Activated naive CD8-positive, alpha-beta T cell treated with anti-CD3 and anti-CD28 coated beads, Interleukin-2, amount 50 U/mL, for 24 hours (primary cell): Measurements from ENCODE around the gene THRSP.
A peak's percentile ranks its signal among the peaks of the same experiment; 100 is the strongest.
"Not testable (repeated sequence)": the region's sequence is repeated elsewhere in the genome, so short reads cannot be mapped to it uniquely, and the experiment has no call there.

ENCODE experiments used
- ATAC-seq: fragments of 150-1000 bp; cut with Tn5 transposase; one replicate; pipeline ENCODE4 v1.10.0; 2021
- DNase-seq: peaks from one replicate; pipeline ENCODE4 v3.0.0; 2021
- H3K27ac Mint-ChIP-seq: one replicate; pipeline ENCODE4 v1.8.0; 2021; ENCODE audit warnings: mild to moderate bottlenecking, mixed read lengths
- H3K27me3 Mint-ChIP-seq: one replicate; pipeline ENCODE4 v1.8.0; 2021; ENCODE audit warnings: mixed read lengths
- H3K36me3 Mint-ChIP-seq: one replicate; pipeline ENCODE4 v1.8.0; 2021; ENCODE audit warnings: low read depth, mixed read lengths
- H3K4me1 Mint-ChIP-seq: one replicate; pipeline ENCODE4 v1.8.0; 2021; ENCODE audit warnings: mixed read lengths
- H3K4me3 Mint-ChIP-seq: one replicate; pipeline ENCODE4 v1.8.0; 2021; ENCODE audit warnings: mild to moderate bottlenecking, moderate library complexity, mixed read lengths
- H3K9me3 Mint-ChIP-seq: one replicate; pipeline ENCODE4 v1.8.0; 2021; ENCODE audit warnings: mixed read lengths

Gene THRSP

DNA sequence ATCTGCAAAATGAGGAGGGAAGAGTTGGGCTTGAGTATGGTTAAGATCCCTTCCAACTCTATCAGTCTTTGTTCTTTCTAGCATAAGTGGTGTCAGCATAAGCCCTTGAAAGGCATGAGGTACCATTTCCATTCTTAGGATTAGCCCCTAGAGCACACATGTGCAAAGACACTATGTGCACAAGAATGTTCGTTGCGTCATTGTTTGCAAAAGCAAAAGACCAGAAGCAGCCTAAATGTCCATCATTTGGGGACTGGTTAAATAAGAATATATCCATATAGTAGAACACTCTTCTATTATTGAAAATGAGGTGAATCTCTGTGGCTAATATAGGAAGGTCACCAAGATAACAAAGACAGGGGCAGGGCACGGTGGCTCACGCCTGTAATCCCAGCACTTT lies 30.6 kb upstream of the THRSP start:
- H3K4me3 Mint-ChIP-seq: no peak overlapping the region
- H3K9me3 Mint-ChIP-seq: no peaks in the 10 kb centered on the region
- no peak for ATAC-seq
- no peaks in the 10 kb centered on the region for H3K36me3 Mint-ChIP-seq
- no peaks in the 10 kb centered on the region for H3K4me1 Mint-ChIP-seq
- H3K27me3 Mint-ChIP-seq: no peaks in the 10 kb centered on the region
- H3K27ac Mint-ChIP-seq: no peak overlapping the region
- no peak for DNase-seq

DNA sequence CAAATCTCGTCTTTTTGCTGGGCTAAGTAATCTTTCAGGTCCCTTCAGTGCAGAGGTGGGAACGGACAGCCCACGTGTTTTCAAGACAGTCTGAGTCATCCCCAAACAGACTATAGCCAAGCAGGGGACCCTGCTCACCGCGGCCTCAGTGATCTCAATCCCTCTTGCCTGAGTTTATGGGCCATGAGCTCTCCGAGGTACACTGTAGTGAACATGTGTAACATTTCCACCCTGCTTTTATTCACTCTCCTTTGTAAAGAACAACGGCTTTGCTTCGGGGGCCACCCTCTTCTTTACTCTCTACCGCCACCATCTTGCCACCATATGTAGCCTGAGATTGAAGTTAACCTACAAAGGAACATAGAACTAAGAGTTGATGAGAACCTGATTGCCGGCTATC lies 29.0 kb upstream of the THRSP start:
- DNase-seq (no peak), ATAC-seq (no peak)
- no peak overlapping the region for H3K4me3 Mint-ChIP-seq
- no peaks in the 10 kb centered on the region for H3K27me3 Mint-ChIP-seq
- no peaks in the 10 kb centered on the region for H3K9me3 Mint-ChIP-seq
- no peak overlapping the region for H3K27ac Mint-ChIP-seq
- H3K36me3 Mint-ChIP-seq: no peaks in the 10 kb centered on the region
- peaks cover 3% of the 10 kb centered on the region for H3K4me1 Mint-ChIP-seq

DNA sequence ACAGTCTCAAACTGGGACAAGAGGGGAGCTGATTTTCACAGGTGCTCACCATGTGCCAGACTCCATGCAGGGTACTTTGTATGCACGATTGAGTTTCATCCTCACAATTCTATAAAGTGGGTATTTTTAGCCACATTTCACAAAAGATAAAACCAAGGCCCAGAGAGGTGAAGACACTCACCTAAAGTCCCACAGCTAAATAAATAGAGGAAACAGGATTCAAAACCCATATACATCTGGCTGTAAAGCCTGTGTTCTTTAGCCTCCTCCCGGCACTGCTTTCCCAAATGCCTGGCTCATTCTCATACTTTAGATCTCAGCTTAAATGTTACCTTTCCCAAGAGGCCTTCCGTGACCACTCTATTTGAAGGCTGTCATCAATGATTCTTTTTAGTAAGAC lies 27.3 kb upstream of the THRSP start:
- peaks cover 17% of the 10 kb centered on the region for H3K4me1 Mint-ChIP-seq
- no peak overlapping the region for H3K4me3 Mint-ChIP-seq
- no peaks in the 10 kb centered on the region for H3K9me3 Mint-ChIP-seq
- H3K27ac Mint-ChIP-seq: no peak overlapping the region
- H3K27me3 Mint-ChIP-seq: no peaks in the 10 kb centered on the region
- no peak for ATAC-seq
- no peaks in the 10 kb centered on the region for H3K36me3 Mint-ChIP-seq
- DNase-seq: no peak

DNA sequence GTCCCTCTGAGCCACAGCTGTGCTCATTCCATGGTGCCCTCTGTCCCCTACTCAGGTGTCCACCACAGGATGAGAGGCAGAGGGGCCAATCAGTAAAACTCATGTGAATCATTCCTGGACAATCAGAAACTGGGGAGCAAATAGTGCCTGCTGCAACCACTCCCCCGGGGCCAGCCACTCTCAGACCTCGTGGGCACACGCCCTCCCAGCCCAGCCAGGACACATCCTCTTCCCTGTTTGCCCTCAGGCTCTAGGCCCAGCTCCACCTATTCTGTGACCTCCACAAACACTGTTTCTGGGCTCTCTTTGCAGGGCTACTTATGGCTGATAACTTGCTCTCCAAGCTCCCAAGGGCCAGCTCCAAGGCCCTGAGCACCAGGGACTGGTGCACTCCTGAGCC lies 26.6 kb upstream of the THRSP start:
- H3K4me1 Mint-ChIP-seq: peaks cover 19% of the 10 kb centered on the region
- no peaks in the 10 kb centered on the region for H3K36me3 Mint-ChIP-seq
- H3K9me3 Mint-ChIP-seq: no peaks in the 10 kb centered on the region
- ATAC-seq (no peak), DNase-seq (no peak)
- H3K27me3 Mint-ChIP-seq: no peaks in the 10 kb centered on the region
- no peak overlapping the region for H3K4me3 Mint-ChIP-seq
- H3K27ac Mint-ChIP-seq: no peak overlapping the region

- Mint-ChIP-seq H3K9me3 (no peaks in the 10 kb centered on the region), H3K4me1 (peaks cover 19% of the 10 kb centered on the region), H3K27me3 (no peaks in the 10 kb centered on the region), H3K27ac (no peak overlapping the region), H3K4me3 (no peak overlapping the region), H3K36me3 (no peaks in the 10 kb centered on the region)
- DNase-seq: no peak
- ATAC-seq: no peak
These were observed 25.6 kb upstream of the THRSP start for GRCh38 chr11:78037825-78038620.

DNA sequence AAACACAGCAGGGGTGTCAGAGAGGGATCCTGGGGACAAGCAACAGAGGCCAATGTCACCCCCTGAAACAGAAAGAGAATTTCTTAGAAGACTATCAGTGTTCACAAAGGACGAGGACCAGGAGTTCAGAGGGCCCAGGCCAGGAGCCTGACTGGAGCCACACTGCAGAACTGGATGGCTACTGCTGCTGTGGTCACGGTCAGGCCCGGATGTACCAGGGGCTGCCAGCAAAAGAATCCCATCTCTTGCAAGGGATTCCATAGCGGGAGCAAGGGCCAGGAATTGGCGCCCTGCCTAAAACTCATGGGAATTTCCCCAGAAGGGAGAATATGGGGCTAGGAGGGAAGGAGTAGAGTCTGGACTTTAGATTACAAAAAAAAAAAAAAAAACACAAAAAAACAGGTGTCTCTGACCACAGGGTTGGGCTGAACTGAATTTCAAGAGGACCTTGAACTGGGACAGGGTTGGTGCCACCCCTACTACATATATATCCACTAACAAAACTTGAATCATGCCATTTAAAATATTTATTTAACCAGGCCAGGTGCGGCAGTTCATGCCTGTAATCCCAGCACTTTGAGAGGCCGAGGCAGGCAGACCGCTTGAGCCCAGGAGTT lies 24.9 kb upstream of the THRSP start:
- Mint-ChIP-seq H3K27me3 (no peaks in the 10 kb centered on the region), H3K4me1 (peaks cover 19% of the 10 kb centered on the region), H3K27ac (no peak overlapping the region), H3K36me3 (no peaks in the 10 kb centered on the region), H3K9me3 (no peaks in the 10 kb centered on the region), H3K4me3 (no peak overlapping the region)
- ATAC-seq: no peak
- no peak for DNase-seq

DNA sequence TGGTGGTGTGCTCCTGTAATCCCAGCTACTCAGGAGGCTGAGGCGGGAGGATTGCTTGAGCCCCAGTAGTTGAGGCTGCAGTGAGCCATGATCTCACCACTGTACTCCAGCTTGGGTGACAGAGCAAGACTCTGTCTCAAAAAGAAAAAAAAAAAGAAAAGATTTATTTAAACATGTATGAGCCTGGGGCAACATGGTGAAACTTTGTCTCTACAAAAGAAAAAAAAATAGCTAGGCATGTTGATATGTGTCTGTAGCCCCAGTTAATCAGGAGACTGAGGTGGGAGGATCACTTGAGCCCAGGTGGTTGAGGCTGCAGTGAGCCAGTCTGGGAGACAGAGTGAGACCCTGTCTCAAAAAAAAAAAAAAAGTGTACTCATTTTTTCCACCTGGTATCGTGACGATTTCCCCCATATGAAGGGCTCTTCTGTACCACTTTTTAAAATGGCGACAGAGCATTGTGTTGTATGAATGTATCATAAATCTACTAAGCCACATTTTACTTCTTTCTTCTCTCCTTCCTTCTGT lies 24.2 kb upstream of the THRSP start:
- no peak for DNase-seq
- H3K4me1 Mint-ChIP-seq: peaks cover 19% of the 10 kb centered on the region
- H3K27me3 Mint-ChIP-seq: no peaks in the 10 kb centered on the region
- peak; percentile 56 for ATAC-seq
- H3K4me3 Mint-ChIP-seq: peak overlapping the region; percentile 60
- peak overlapping the region; percentile 96 for H3K27ac Mint-ChIP-seq
- H3K9me3 Mint-ChIP-seq: no peaks in the 10 kb centered on the region
- no peaks in the 10 kb centered on the region for H3K36me3 Mint-ChIP-seq

- Mint-ChIP-seq H3K27me3 (no peaks in the 10 kb centered on the region), H3K36me3 (no peaks in the 10 kb centered on the region), H3K4me3 (peak overlapping the region; percentile 60), H3K4me1 (peaks cover 19% of the 10 kb centered on the region), H3K9me3 (no peaks in the 10 kb centered on the region), H3K27ac (peak overlapping the region; percentile 96)
- DNase-seq: peak; percentile 49
- ATAC-seq: peak; percentile 87
These were observed 23.6 kb upstream of the THRSP start for GRCh38 chr11:78039919-78040671.

DNA sequence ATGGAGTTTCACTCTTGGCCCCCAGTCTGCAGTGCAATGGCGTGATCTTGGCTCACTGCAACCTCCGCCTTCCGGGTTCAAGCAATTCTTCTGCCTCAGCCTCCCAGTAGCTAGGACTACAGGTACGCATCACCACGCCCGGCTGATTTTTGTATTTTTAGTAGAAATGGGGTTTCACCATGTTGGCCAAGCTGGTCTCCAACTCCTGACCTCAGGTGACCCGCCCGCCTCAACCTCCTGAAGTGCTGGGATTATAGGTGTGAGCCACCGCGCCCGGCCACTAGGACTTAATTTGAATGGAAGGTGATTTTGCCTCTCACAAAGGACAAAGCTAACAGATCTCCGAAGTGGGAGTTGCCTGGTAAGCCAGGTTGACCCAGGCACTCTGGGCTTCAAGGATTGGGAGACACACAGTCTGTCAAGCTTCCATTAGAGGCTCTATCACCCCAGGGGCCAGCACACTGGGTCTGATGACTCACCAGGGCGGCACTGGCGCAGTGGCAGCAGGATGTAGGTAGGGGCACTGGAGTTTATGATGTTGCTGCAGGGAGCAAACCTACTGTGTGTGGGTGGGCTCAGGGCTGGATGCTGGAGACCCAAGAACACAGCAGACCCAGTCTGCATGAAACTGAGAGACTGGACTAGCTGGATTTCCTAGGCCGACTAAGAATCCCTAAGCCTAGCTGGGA lies 22.8 kb upstream of the THRSP start:
- no peaks in the 10 kb centered on the region for H3K27me3 Mint-ChIP-seq
- DNase-seq: peak; percentile 9
- peaks cover 22% of the 10 kb centered on the region for H3K4me1 Mint-ChIP-seq
- no peaks in the 10 kb centered on the region for H3K36me3 Mint-ChIP-seq
- no peaks in the 10 kb centered on the region for H3K9me3 Mint-ChIP-seq
- no peak overlapping the region for H3K4me3 Mint-ChIP-seq
- H3K27ac Mint-ChIP-seq: no peak overlapping the region
- no peak for ATAC-seq

GRCh38 chr11:78041380-78041719 lies 22.3 kb upstream of the THRSP start:
- H3K4me1 Mint-ChIP-seq: peaks cover 25% of the 10 kb centered on the region
- not testable (repeated sequence) for H3K4me3 Mint-ChIP-seq, H3K27ac Mint-ChIP-seq, H3K9me3 Mint-ChIP-seq, H3K36me3 Mint-ChIP-seq, H3K27me3 Mint-ChIP-seq, ATAC-seq, DNase-seq

GRCh38 chr11:78041843-78042440 lies 21.7 kb upstream of the THRSP start:
- Mint-ChIP-seq H3K9me3 (no peaks in the 10 kb centered on the region), H3K36me3 (no peaks in the 10 kb centered on the region), H3K4me3 (no peak overlapping the region), H3K27me3 (no peaks in the 10 kb centered on the region), H3K27ac (no peak overlapping the region), H3K4me1 (peaks cover 25% of the 10 kb centered on the region)
- DNase-seq (no peak), ATAC-seq (no peak)

DNA sequence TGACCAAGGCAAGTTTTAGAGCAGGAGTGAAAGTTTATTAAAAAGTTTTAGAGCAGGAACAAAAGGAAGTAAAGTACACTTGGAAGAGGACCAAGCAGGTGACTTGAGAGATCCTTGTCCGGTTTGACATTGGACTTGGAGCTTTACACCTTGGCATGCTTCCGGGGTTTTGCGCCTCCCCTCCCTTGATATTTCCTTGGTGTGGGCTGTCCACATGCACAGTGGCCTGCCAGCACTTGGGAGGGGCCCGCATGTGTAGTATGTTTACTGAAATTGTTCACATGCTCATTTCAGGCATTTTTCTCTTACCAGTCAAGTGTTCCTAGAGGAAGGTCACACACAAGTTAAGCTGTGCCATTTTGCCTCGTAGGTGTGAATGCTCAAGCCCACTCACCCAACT lies 19.0 kb upstream of the THRSP start:
- no peak for ATAC-seq
- DNase-seq: no peak
- Mint-ChIP-seq H3K4me1 (peaks cover 21% of the 10 kb centered on the region), H3K4me3 (no peak overlapping the region), H3K9me3 (no peaks in the 10 kb centered on the region), H3K27me3 (no peaks in the 10 kb centered on the region), H3K36me3 (no peaks in the 10 kb centered on the region), H3K27ac (no peak overlapping the region)

- Mint-ChIP-seq H3K36me3 (no peaks in the 10 kb centered on the region), H3K27ac (no peak overlapping the region), H3K27me3 (no peaks in the 10 kb centered on the region), H3K4me3 (peak overlapping the region; percentile 56), H3K4me1 (peaks cover 11% of the 10 kb centered on the region), H3K9me3 (no peaks in the 10 kb centered on the region)
- ATAC-seq (peak; percentile 84), DNase-seq (peak; percentile 84)
These were observed 17.7 kb upstream of the THRSP start for GRCh38 chr11:78045851-78046485.

DNA sequence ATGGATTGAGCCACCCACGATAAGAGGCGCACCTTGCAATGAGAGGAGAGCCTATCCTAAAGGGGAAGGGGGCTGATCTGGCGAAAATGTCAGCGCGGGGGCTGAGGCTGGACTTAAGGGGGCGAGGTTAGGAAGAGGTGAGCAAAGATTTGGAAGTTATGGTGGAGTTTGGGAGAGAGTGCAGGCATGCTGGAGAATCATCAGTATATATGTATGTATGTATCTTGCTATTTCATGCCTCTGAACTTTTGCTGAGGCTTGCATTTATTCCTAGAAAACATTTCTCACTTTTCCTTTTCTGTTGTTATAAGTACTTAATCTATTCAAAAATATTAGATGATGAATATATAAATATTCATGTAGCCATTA lies 17.2 kb upstream of the THRSP start:
- Mint-ChIP-seq H3K36me3 (no peaks in the 10 kb centered on the region), H3K4me1 (peaks cover 8% of the 10 kb centered on the region), H3K27me3 (no peaks in the 10 kb centered on the region), H3K4me3 (peak overlapping the region; percentile 56), H3K27ac (no peak overlapping the region), H3K9me3 (no peaks in the 10 kb centered on the region)
- DNase-seq (no peak), ATAC-seq (no peak)
